Endothelial cell of umbilical vein (primary cell): ENCODE data around the gene ZNF892. TPM values are rescaled to one million over a fixed set of nuclear protein-coding genes. Genes with fewer than 3 reads are reported as not detected.
A peak's percentile ranks its signal among the peaks of the same experiment; 100 is the strongest.

ENCODE experiments used
- BruUV-seq: library from RNA; stranded (reverse); fragments of 400-500 nt; replicated peaks from 2 replicates; lab custom pipeline; 2021; lab: Mats Ljungman, UMichigan
- CTCF ChIA-PET: fragments of 300-600, 350-600 bp; sonication (Branson Sonifier 250); formaldehyde crosslinking; loops from one replicate; lab custom pipeline; 2021; ENCODE audit warnings: antibody characterized with exemption, inconsistent platforms; lab: Charles Lee
- POLR2A ChIA-PET: fragments of 300-600, 350-600 bp; sonication (Branson Sonifier 250); formaldehyde crosslinking; loops from one replicate; lab custom pipeline; 2021; ENCODE audit warnings: antibody characterized with exemption, inconsistent platforms; lab: Charles Lee
- DNase-seq: peaks from one replicate; pipeline ENCODE4 v3.0.0-alpha.2; 2011; ENCODE audit warnings: low read depth, low spot score
- FAIRE-seq: peaks from 2 replicates; lab custom pipeline; 2011; peaks lifted over from hg19 to GRCh38; lab: Jason Lieb, UNC
- H2AFZ ChIP-seq: 2 replicates; pipeline ENCODE4 v1.6.0; 2012; ENCODE audit warnings: low read depth, low read length, control low read depth, inconsistent platforms
- H3K27ac ChIP-seq: 2 replicates; pipeline ENCODE4 v1.5.1; 2011; ENCODE audit warnings: low read depth, mild to moderate bottlenecking, control low read depth, low read length, moderate library complexity; ENCODE audit not compliant: insufficient read depth
- H3K27me3 ChIP-seq, 2 experiments: 2 replicates each; pipeline versions ENCODE4 v1.6.0 to v1.6.1; 2011; ENCODE audit warnings: low read length in 2 of 2, mixed read lengths in 1 of 2; ENCODE audit not compliant: control insufficient read depth in 2 of 2, insufficient read depth in 2 of 2
- H3K36me3 ChIP-seq, 2 experiments: 2 replicates in 1 of 2; 3 replicates in 1 of 2; pipeline ENCODE4 v1.5.1; 2011; ENCODE audit warnings: low read length in 2 of 2, mild to moderate bottlenecking in 1 of 2, moderate library complexity in 1 of 2; ENCODE audit not compliant: control insufficient read depth in 2 of 2, insufficient read depth in 2 of 2; ENCODE audit errors: extremely low read depth in 1 of 2
- H3K4me1 ChIP-seq: 3 replicates; pipeline ENCODE4 v1.5.1; 2011; ENCODE audit warnings: mild to moderate bottlenecking, low read length; ENCODE audit not compliant: control insufficient read depth, insufficient read depth; ENCODE audit errors: extremely low read depth
- H3K4me2 ChIP-seq: 2 replicates; pipeline ENCODE4 v1.6.1; 2011; ENCODE audit warnings: low read length, control low read depth, mixed read lengths; ENCODE audit not compliant: insufficient read depth
- H3K4me3 ChIP-seq, 3 experiments: fragments of 200-600 bp in 1 of 3; sonication (generic), shearing (Covaris generic) in 1 of 3; replicated peaks in 1 of 3; 2 replicates each; pipeline ENCODE4 v1.5.1; 2011 to 2016; ENCODE audit warnings: control low read depth in 3 of 3, low read length in 3 of 3, mild to moderate bottlenecking in 2 of 3, inconsistent platforms in 1 of 3, low read depth in 1 of 3, moderate library complexity in 1 of 3; ENCODE audit not compliant: insufficient read depth in 1 of 3
- H3K79me2 ChIP-seq: 2 replicates; pipeline ENCODE4 v1.6.0; 2012; ENCODE audit warnings: low read length, inconsistent platforms; ENCODE audit not compliant: control insufficient read depth, insufficient read depth
- H3K9ac ChIP-seq: replicated peaks from 2 replicates; pipeline ENCODE3; 2011; ENCODE audit warnings: low read length, control low read depth; ENCODE audit not compliant: insufficient read depth; ENCODE audit errors: extremely low read depth
- H3K9me1 ChIP-seq: replicated peaks from 3 replicates; pipeline ENCODE4 v1.6.0; 2011; ENCODE audit warnings: mild to moderate bottlenecking, low read length; ENCODE audit not compliant: control insufficient read depth, insufficient read depth; ENCODE audit errors: extremely low read depth
- H3K9me3 ChIP-seq: replicated peaks from 2 replicates; pipeline ENCODE4 v1.5.1; 2012; ENCODE audit warnings: low read length, inconsistent platforms; ENCODE audit not compliant: control insufficient read depth, insufficient read depth
- H4K20me1 ChIP-seq: replicated peaks from 2 replicates; pipeline ENCODE3; 2011; ENCODE audit warnings: mild to moderate bottlenecking, low read length; ENCODE audit not compliant: control insufficient read depth, insufficient read depth; ENCODE audit errors: extremely low read depth
- EZH2 ChIP-seq: IDR thresholded peaks from 2 replicates; pipeline ENCODE4 v1.6.1; 2012; ENCODE audit warnings: borderline replicate concordance, low read depth, mild to moderate bottlenecking, moderate library complexity, low read length, inconsistent platforms; ENCODE audit not compliant: severe bottlenecking
- FOS ChIP-seq: IDR thresholded peaks from 2 replicates; pipeline ENCODE4 v1.6.1; 2011; ENCODE audit warnings: mild to moderate bottlenecking, low read length, moderate library complexity, borderline replicate concordance; ENCODE audit not compliant: insufficient read depth
- GATA2 ChIP-seq: IDR thresholded peaks from 2 replicates; pipeline ENCODE4 v1.7.0; 2011; ENCODE audit warnings: low read depth, mild to moderate bottlenecking, moderate library complexity, mixed read lengths, low read length; ENCODE audit not compliant: insufficient read length, insufficient read depth
- JUN ChIP-seq: IDR thresholded peaks from 2 replicates; pipeline ENCODE4 v1.6.1; 2011; ENCODE audit warnings: borderline replicate concordance, low read depth; ENCODE audit not compliant: insufficient read length, insufficient read depth
- MYC ChIP-seq: IDR thresholded peaks from one replicate; pipeline ENCODE4 v1.6.1; 2011; ENCODE audit warnings: mild to moderate bottlenecking, low read depth, low read length
- POLR2A ChIP-seq: IDR thresholded peaks from 2 replicates; pipeline ENCODE4 v1.6.1; 2012; ENCODE audit warnings: low read depth, mild to moderate bottlenecking, control low read depth, low read length
- POLR2AphosphoS5 ChIP-seq: IDR thresholded peaks from 2 replicates; pipeline ENCODE4 v1.6.1; 2012; ENCODE audit warnings: low read depth, mild to moderate bottlenecking, control low read depth, low read length, moderate library complexity; ENCODE audit not compliant: insufficient read depth
- dilution Hi-C: fragments of 300-500 bp; cut with MboI; formaldehyde crosslinking; loops from one replicate; pipeline ENCODE4 v1.15.0; 2019; ENCODE audit warnings: low sequenced_read_pairs; ENCODE audit not compliant: extremely low pct_ligation_motif_present
- intact Hi-C: fragments of 100-400 bp; cut with micrococcal nuclease; formaldehyde crosslinking; loops from one replicate; pipeline ENCODE4 v1.10.0; 2022
- polyA plus RNA-seq, 4 experiments: library from polyadenylated mRNA; depleted of rRNA in 3 of 4; stranded (reverse) in 3 of 4; unstranded in 1 of 4; fragments of >200 nt; gene quantifications; 2 replicates each; pipeline versions ENCODE4 v1.2.1 to v1.2.3, GENCODE V29; 2011 to 2012; ENCODE audit warnings: missing spikeins in 1 of 4
- total RNA-seq: library from RNA; stranded (reverse); gene quantifications from 2 replicates; pipeline ENCODE4 v1.2.3, GENCODE V29; 2021
- TF ChIP-seq, protein P1 (sequence below): IDR thresholded peaks from 2 replicates; pipeline ENCODE4 v1.6.1; 2011; ENCODE audit not compliant: insufficient read depth, insufficient read length
- TF ChIP-seq, protein P2 (sequence below), 2 donors: IDR thresholded peaks; 1 replicate in 1 of 2; 2 replicates in 1 of 2; pipeline ENCODE4 v1.5.1; 2011; ENCODE audit warnings: low read length in 2 of 2, mild to moderate bottlenecking in 2 of 2, moderate library complexity in 2 of 2, control low read depth in 1 of 2, inconsistent platforms in 1 of 2, low read depth in 1 of 2; ENCODE audit not compliant: insufficient read depth in 1 of 2; ENCODE audit errors: extremely low read depth in 1 of 2

Gene ZNF892
- total and polyA plus RNA-seq, 2 donors (not counting 3 experiments of a cell fraction or from before 2014, with no cell fraction given) = 0.65 to 3.7 TPM

DNA sequence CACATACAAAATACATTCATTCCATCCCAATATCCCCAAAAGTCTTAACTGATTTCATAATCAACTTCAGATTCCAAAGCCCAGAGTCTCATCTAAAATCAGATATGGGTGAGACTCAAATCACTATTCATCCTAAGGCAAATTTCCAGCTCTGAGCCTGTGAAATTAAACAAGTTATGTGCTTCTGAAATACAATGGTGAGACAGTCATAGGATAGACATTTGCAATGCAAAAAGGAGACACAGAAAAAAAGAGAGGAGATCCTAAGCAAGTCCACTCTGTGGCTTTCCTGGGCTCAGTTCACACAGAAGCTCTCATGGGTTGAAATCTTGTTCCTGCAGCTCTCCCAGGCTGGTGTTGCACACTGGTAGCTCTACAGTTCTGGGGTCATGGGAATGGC, 18.3 kb downstream of the ZNF892 start:
- no peak overlapping the region for H2AFZ ChIP-seq
- DNase-seq (no peak), FAIRE-seq (no peak)
- H3K4me3 ChIP-seq = no peak overlapping the region
- no peaks in the 10 kb centered on the region for H3K9me3 ChIP-seq
- H3K27me3 ChIP-seq = no peaks in the 10 kb centered on the region
- no peaks in the 10 kb centered on the region for H3K9me1 ChIP-seq
- H3K36me3 ChIP-seq = no peaks in the 10 kb centered on the region
- CTCF ChIA-PET = interaction anchor here (1.3 kb wide), 1 partner anchor 12 kb away, joined by 7 read pairs; no protein-coding TSS in a partner anchor
- TF ChIP-seq FOS (no peak), JUN (no peak)
- H4K20me1 ChIP-seq = no peaks in the 10 kb centered on the region
- dilution Hi-C loops = no loop called here
- no peak overlapping the region for H3K27ac ChIP-seq
- no TSS peak for BruUV-seq
- H3K79me2 ChIP-seq = no peaks in the 10 kb centered on the region
- intact Hi-C loops = no loop called here
- H3K4me2 ChIP-seq = no peak overlapping the region
- POLR2A ChIA-PET = no interaction called here
- H3K4me1 ChIP-seq = no peaks in the 10 kb centered on the region
- no peak overlapping the region for H3K9ac ChIP-seq

DNA sequence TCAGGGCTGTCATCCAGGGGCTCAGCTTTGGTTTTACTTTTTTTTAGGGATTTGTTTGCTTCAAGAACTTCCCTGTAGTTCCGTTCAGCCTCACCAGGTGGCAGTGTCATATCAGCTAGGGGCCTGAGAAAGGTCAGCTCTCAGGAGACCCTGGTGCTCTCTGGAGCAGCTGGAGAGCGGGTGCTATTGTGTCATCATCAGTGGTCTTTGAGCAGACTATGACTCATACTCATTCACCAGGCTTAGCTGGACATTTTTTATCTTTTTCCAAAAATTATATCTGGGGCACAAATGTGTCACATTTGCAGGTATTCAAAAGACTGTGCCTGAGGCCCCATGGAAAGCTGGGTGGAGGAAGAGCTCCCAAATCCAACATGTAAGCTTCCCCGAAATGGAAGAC, 24.4 kb downstream of the ZNF892 start:
- DNase-seq = peak; percentile 45
- no peak overlapping the region for H3K4me3 ChIP-seq
- H3K4me2 ChIP-seq = no peak overlapping the region
- no peaks in the 10 kb centered on the region for H3K9me1 ChIP-seq
- dilution Hi-C loops = no loop called here
- H3K4me1 ChIP-seq = no peaks in the 10 kb centered on the region
- POLR2A ChIA-PET = no interaction called here
- H4K20me1 ChIP-seq = no peaks in the 10 kb centered on the region
- H3K9ac ChIP-seq = no peak overlapping the region
- H3K9me3 ChIP-seq = no peaks in the 10 kb centered on the region
- BruUV-seq = no TSS peak
- CTCF ChIA-PET = interaction anchor here (0.6 to 2.3 kb wide), 17 partner anchors 9 to 114 kb away, joined by 3 to 9 read pairs (median 4); no protein-coding TSS in a partner anchor
- no peaks in the 10 kb centered on the region for H3K79me2 ChIP-seq
- H3K27ac ChIP-seq = no peak overlapping the region
- TF ChIP-seq POLR2AphosphoS5 = no peak
- peak; percentile 42 for TF ChIP-seq JUN
- TF ChIP-seq, protein P1, sequence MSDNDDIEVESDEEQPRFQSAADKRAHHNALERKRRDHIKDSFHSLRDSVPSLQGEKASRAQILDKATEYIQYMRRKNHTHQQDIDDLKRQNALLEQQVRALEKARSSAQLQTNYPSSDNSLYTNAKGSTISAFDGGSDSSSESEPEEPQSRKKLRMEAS = no peak
- TF ChIP-seq MYC = no peak
- no peak for TF ChIP-seq POLR2A
- TF ChIP-seq FOS = no peak
- TF ChIP-seq, protein P2, sequence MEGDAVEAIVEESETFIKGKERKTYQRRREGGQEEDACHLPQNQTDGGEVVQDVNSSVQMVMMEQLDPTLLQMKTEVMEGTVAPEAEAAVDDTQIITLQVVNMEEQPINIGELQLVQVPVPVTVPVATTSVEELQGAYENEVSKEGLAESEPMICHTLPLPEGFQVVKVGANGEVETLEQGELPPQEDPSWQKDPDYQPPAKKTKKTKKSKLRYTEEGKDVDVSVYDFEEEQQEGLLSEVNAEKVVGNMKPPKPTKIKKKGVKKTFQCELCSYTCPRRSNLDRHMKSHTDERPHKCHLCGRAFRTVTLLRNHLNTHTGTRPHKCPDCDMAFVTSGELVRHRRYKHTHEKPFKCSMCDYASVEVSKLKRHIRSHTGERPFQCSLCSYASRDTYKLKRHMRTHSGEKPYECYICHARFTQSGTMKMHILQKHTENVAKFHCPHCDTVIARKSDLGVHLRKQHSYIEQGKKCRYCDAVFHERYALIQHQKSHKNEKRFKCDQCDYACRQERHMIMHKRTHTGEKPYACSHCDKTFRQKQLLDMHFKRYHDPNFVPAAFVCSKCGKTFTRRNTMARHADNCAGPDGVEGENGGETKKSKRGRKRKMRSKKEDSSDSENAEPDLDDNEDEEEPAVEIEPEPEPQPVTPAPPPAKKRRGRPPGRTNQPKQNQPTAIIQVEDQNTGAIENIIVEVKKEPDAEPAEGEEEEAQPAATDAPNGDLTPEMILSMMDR (IDR thresholded peaks at IDR 0.05; ENCODE audit: extremely low read depth in 1 of 2, insufficient read depth in 1 of 2, low read depth in 1 of 2, low read length in 2 of 2) = peak; percentile 56 to 60
- TF ChIP-seq GATA2 = no peak
- TF ChIP-seq EZH2 = no peak
- FAIRE-seq = peak; percentile 12
- H3K36me3 ChIP-seq = no peaks in the 10 kb centered on the region
- H2AFZ ChIP-seq = no peak overlapping the region
- H3K27me3 ChIP-seq = no peaks in the 10 kb centered on the region
- intact Hi-C loops = loop anchor here (5.0 kb wide), 1 partner anchor 496 kb away; no protein-coding TSS in a partner anchor
